IPS-11a (cell line): ENCODE data around the gene HAUS8.

Experiments used
- H3K4me3 ChIP-seq: one replicate; pipeline ENCODE4 v1.5.1; 2013; ENCODE audit warnings: low read depth, low read length, control low read depth

HAUS8 gene

DNA sequence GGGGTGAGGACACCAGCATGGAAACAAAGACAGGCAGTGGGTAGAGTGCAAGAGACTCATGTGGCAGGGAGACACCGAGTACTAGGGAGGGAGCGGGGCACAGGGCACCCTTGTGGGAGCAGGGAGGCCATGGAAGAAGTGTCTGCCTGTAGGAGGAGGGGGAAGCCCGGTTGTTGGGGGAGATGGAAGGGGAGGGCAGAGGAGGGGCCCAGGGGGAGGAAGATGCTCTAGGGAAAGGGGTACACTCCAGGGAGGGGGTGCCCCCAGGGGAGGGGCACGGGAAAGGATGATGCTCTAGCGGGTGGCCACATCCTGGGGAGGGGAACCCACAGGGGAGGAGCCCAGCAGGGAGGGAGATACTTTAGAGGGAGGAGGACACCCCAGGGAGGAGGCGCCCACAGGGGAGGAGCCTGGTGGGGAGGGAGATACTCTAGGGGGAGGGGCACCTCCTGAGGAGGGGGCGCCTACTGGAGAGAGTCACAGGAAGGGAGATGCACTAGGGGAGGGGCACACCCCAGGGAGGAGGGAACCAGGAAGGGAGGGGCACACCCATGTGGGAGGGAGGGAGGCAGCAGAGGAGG lies 73.6 kb downstream of the HAUS8 start:
- no peak overlapping the region for H3K4me3 ChIP-seq
